ENCODE data around the gene KCTD13.

The KCTD13 gene

DNA sequence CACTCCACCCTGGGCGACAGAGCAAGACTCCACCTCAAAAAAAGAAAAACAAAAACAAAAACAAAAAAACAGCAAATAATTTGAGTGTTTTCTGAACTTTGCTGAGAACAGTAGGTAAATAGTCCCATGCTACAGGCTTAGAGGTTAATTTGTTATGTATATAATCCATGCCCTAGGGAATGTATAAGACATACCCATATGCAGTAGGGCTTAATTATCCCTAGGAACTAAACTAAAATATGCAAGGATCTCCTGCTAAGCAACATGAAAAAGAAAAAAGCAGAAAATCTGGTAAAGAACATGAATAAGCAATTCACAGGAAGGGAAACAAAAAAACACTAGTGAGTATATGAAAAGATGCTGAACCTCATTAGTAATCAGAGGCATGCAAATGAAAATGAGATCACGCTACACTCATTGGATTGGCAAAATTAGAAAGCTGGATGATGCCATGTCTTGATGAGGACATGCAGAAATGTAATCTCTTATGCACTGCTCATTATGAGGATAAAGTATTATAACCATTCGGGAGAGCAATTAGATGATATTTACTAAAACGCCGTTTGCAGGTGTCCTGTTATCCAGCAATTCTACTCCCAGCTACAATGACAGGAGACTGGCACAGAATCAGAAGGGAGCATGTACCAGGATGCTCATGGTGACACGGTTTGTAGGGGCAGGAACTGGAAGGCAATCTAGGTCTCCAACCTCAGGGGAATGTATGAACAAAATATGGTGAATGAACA is 5.6 kb downstream of the KCTD13 start:
- peaks cover 2% of the 10 kb centered on the region for H3K4me1 ChIP-seq
- H3K79me2 ChIP-seq = peaks cover 9% of the 10 kb centered on the region
- no peak overlapping the region for H3K4me3 ChIP-seq (ENCODE audit: low read depth, low read length)
- no peak overlapping the region for H3K27ac ChIP-seq
- H3K9me3 ChIP-seq (ENCODE audit: control insufficient read depth, low read length) = no peaks in the 10 kb centered on the region
- TF ChIP-seq, protein P1, sequence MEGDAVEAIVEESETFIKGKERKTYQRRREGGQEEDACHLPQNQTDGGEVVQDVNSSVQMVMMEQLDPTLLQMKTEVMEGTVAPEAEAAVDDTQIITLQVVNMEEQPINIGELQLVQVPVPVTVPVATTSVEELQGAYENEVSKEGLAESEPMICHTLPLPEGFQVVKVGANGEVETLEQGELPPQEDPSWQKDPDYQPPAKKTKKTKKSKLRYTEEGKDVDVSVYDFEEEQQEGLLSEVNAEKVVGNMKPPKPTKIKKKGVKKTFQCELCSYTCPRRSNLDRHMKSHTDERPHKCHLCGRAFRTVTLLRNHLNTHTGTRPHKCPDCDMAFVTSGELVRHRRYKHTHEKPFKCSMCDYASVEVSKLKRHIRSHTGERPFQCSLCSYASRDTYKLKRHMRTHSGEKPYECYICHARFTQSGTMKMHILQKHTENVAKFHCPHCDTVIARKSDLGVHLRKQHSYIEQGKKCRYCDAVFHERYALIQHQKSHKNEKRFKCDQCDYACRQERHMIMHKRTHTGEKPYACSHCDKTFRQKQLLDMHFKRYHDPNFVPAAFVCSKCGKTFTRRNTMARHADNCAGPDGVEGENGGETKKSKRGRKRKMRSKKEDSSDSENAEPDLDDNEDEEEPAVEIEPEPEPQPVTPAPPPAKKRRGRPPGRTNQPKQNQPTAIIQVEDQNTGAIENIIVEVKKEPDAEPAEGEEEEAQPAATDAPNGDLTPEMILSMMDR (IDR thresholded peaks at IDR 0.05) = no peak
- no peaks in the 10 kb centered on the region for H3K27me3 ChIP-seq (ENCODE audit: control insufficient read depth, insufficient read depth, low read length)
- no peaks in the 10 kb centered on the region for H3K36me3 ChIP-seq (ENCODE audit: control insufficient read depth, insufficient read depth, low read length)
- no peak overlapping the region for H3K9ac ChIP-seq
- H3K4me2 ChIP-seq (ENCODE audit: low read length) = no peak overlapping the region
- H2AFZ ChIP-seq = no peak overlapping the region

DNA sequence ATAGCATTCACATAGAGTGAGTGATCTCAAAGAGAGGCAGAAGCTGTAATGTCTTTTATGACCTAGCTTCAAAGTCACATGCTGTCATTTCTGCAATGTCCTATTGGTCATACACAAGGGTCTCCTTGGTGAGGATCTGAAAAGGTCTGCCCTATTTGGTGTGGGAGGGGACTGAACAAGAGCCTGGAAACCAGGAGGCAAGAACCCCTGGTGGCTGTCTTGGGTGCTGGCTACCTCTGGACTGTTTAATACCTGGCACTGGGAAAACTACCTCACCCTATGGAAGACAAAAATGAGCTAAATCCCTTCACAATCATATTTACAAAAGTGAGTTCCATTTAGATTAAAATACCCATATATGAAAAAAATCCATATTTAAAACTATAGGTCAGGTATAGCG is 9.0 kb downstream of the KCTD13 start:
- H3K4me1 ChIP-seq = peaks cover 3% of the 10 kb centered on the region
- H3K9me3 ChIP-seq (ENCODE audit: control insufficient read depth, low read length) = no peaks in the 10 kb centered on the region
- no peak overlapping the region for H3K4me2 ChIP-seq (ENCODE audit: low read length)
- H3K36me3 ChIP-seq (ENCODE audit: control insufficient read depth, insufficient read depth, low read length) = no peaks in the 10 kb centered on the region
- TF ChIP-seq, protein P1 (IDR thresholded peaks at IDR 0.05) = no peak
- H3K9ac ChIP-seq = no peak overlapping the region
- no peak overlapping the region for H2AFZ ChIP-seq
- no peaks in the 10 kb centered on the region for H3K27me3 ChIP-seq (ENCODE audit: control insufficient read depth, insufficient read depth, low read length)
- no peaks in the 10 kb centered on the region for H3K79me2 ChIP-seq
- no peak overlapping the region for H3K4me3 ChIP-seq (ENCODE audit: low read depth, low read length)
- H3K27ac ChIP-seq = no peak overlapping the region

DNA sequence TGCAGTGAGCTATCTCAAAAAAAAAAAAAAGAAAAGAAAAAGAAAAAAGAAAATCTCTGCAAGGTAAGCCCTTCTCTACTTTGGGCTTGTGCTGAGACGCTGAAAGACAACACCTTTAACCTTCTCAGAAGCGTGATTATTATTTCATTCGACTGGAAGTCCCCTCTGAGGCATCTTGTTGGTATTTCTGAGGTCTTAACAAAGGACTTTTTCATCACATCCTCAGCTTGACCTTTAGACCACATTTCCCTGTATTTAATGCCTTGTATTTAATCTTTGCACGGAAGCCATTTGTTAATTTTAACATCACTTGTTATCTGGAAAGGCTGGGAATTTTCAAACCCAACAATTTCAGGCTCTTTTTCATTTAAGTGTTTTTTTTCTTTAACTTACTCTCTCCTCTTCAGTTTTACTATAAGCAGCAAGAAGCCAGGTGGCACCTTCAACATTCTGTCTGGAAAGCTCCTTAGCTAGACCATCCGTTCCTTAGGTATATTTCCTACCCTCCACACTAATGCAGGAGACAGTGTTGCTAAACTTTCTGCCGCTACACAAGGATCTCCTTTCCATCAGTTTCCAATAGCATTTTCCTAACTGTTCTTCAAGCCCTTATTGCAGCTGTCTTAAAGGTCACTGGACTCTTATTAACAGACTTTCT is 10.3 kb downstream of the KCTD13 start:
- Histone ChIP-seq H3K9me3 (ENCODE audit: control insufficient read depth, low read length) (no peaks in the 10 kb centered on the region), H2AFZ (no peak overlapping the region), H3K79me2 (no peaks in the 10 kb centered on the region), H3K4me1 (peaks cover 4% of the 10 kb centered on the region), H3K36me3 (ENCODE audit: control insufficient read depth, insufficient read depth, low read length) (no peaks in the 10 kb centered on the region), H3K27me3 (ENCODE audit: control insufficient read depth, insufficient read depth, low read length) (no peaks in the 10 kb centered on the region), H3K4me3 (ENCODE audit: low read depth, low read length) (no peak overlapping the region), H3K27ac (no peak overlapping the region), H3K9ac (no peak overlapping the region), H3K4me2 (ENCODE audit: low read length) (no peak overlapping the region)
- TF ChIP-seq, protein P1 (IDR thresholded peaks at IDR 0.05) = no peak

GRCh38 chr16:29913514-29913913 is 12.5 kb downstream of the KCTD13 start:
- Histone ChIP-seq H3K36me3 (ENCODE audit: control insufficient read depth, insufficient read depth, low read length) (no peaks in the 10 kb centered on the region), H3K4me2 (ENCODE audit: low read length) (no peak overlapping the region), H3K9ac (no peak overlapping the region), H3K79me2 (no peaks in the 10 kb centered on the region), H3K9me3 (ENCODE audit: control insufficient read depth, low read length) (no peaks in the 10 kb centered on the region), H2AFZ (no peak overlapping the region), H3K27ac (no peak overlapping the region), H3K27me3 (ENCODE audit: control insufficient read depth, insufficient read depth, low read length) (no peaks in the 10 kb centered on the region), H3K4me1 (peaks cover 4% of the 10 kb centered on the region), H3K4me3 (ENCODE audit: low read depth, low read length) (no peak overlapping the region)
- TF ChIP-seq, protein P1 (IDR thresholded peaks at IDR 0.05) = no peak
